GM12878 (cell line): ENCODE results near the gene PEAR1. TPM values are rescaled to one million over a fixed set of nuclear protein-coding genes. Genes with fewer than 3 reads are reported as not detected.

ENCODE experiments used
- ATAC-seq: fragments of 200-7000 bp; cut with Tn5 transposase; 3 replicates; pipeline ENCODE4 v1.9.1; 2020; ENCODE audit warnings: mild to moderate bottlenecking, moderate library complexity
- BruUV-seq: library from RNA; stranded (reverse); fragments of 400-500 nt; replicated peaks from 2 replicates; lab custom pipeline; 2021; lab: Mats Ljungman, UMichigan
- CTCF ChIA-PET: fragments of 300-600 bp; sonication (Branson Sonifier 250); formaldehyde crosslinking; extraction: SDS; loops from one replicate; lab custom pipeline; 2021; ENCODE audit warnings: inconsistent platforms; lab: Yijun Ruan, JAX
- POLR2A ChIA-PET: fragments of 350-600 bp; formaldehyde crosslinking; extraction: SDS; loops from one replicate; lab custom pipeline; 2021; ENCODE audit warnings: inconsistent platforms; lab: Charles Lee
- RAD21 ChIA-PET: fragments of 300-600 bp; sonication (Branson Sonifier 250); formaldehyde crosslinking; loops from one replicate; lab custom pipeline; 2023; ENCODE audit warnings: antibody characterized with exemption; ENCODE audit not compliant: unreplicated experiment; lab: Charles Lee
- SMC1A ChIA-PET: fragments of 300-600 bp; sonication (Branson Sonifier 250); formaldehyde crosslinking; loops from one replicate; lab custom pipeline; 2023; ENCODE audit not compliant: unreplicated experiment, uncharacterized antibody; lab: Charles Lee
- DNase-seq: peaks from one replicate; pipeline ENCODE4 v3.0.0-alpha.2; 2011; ENCODE audit warnings: low read depth, low spot score
- FAIRE-seq: peaks from 3 replicates; lab custom pipeline; 2011; peaks lifted over from hg19 to GRCh38; lab: Jason Lieb, UNC
- H2AFZ ChIP-seq: 2 replicates; pipeline ENCODE4 v1.6.0; 2011; ENCODE audit warnings: low read depth, low read length, control low read depth; ENCODE audit not compliant: control insufficient read depth
- H3K27ac ChIP-seq: 2 replicates; pipeline ENCODE4 v1.5.1; 2011; ENCODE audit warnings: control low read depth; ENCODE audit not compliant: control insufficient read depth, insufficient read depth
- H3K27me3 ChIP-seq, 2 experiments: replicated peaks in 1 of 2; 2 replicates each; pipeline versions ENCODE4 v1.6.0 to v1.6.1; 2011; ENCODE audit warnings: low read length in 1 of 2; ENCODE audit not compliant: control insufficient read depth in 2 of 2, insufficient read depth in 2 of 2
- H3K36me3 ChIP-seq, 2 experiments: 2 replicates each; pipeline ENCODE4 v1.5.1; 2011; ENCODE audit warnings: low read length in 1 of 2; ENCODE audit not compliant: control insufficient read depth in 2 of 2, insufficient read depth in 2 of 2
- H3K4me1 ChIP-seq: 2 replicates; pipeline ENCODE4 v1.6.1; 2011; ENCODE audit warnings: mild to moderate bottlenecking, low read length, moderate library complexity, mixed read lengths; ENCODE audit not compliant: control insufficient read depth, insufficient read depth
- H3K4me2 ChIP-seq: 2 replicates; pipeline ENCODE4 v1.6.0; 2011; ENCODE audit warnings: control low read depth; ENCODE audit not compliant: control insufficient read depth, insufficient read depth
- H3K4me3 ChIP-seq: fragments of 200-600 bp; sonication (generic); 2 replicates; pipeline ENCODE4 v1.5.1; 2016
- H3K79me2 ChIP-seq: 2 replicates; pipeline ENCODE4 v1.6.0; 2011; ENCODE audit warnings: low read length; ENCODE audit not compliant: control insufficient read depth, insufficient read depth
- H3K9ac ChIP-seq: 2 replicates; pipeline ENCODE4 v1.8.0; 2011; ENCODE audit warnings: low read length, control low read depth, mixed read lengths; ENCODE audit not compliant: control insufficient read depth, insufficient read depth
- H3K9me3 ChIP-seq: replicated peaks from 3 replicates; pipeline ENCODE4 v1.5.1; 2011; ENCODE audit warnings: mild to moderate bottlenecking, low read length; ENCODE audit not compliant: control insufficient read depth, insufficient read depth
- H4K20me1 ChIP-seq: 2 replicates; pipeline ENCODE4 v1.6.0; 2011; ENCODE audit not compliant: control insufficient read depth, insufficient read depth
- CEBPZ ChIP-seq: fragments of 150-350 bp; IDR thresholded peaks from 2 replicates; pipeline ENCODE4 v1.6.1; 2016; ENCODE audit warnings: low read depth, low read length
- CTCF ChIP-seq, 3 experiments: IDR thresholded peaks in 2 of 3; conservative IDR thresholded peaks in 1 of 3; 2 replicates each; pipeline ENCODE4 v1.5.1; 2011; ENCODE audit warnings: low read depth in 3 of 3, low read length in 3 of 3, mild to moderate bottlenecking in 3 of 3, control low read depth in 2 of 3, moderate library complexity in 2 of 3, inconsistent platforms in 1 of 3, mixed read lengths in 1 of 3; ENCODE audit not compliant: control insufficient read depth in 2 of 3, insufficient read depth in 1 of 3; ENCODE audit errors: extremely low read depth in 1 of 3
- IKZF2 ChIP-seq, 2 experiments: fragments of 450-650 bp; IDR thresholded peaks; 2 replicates each; pipeline ENCODE4 v1.6.1; 2017; ENCODE audit warnings: mild to moderate bottlenecking in 2 of 2, moderate library complexity in 2 of 2
- JUND ChIP-seq: IDR thresholded peaks from 2 replicates; pipeline ENCODE4 v1.6.1; 2012; ENCODE audit warnings: low read depth, mild to moderate bottlenecking, low read length, improper control_type of control experiment, moderate library complexity
- MLLT1 ChIP-seq: fragments of 450-650 bp; IDR thresholded peaks from 2 replicates; pipeline ENCODE4 v1.6.1; 2016; ENCODE audit warnings: mild to moderate bottlenecking
- NFIC ChIP-seq: IDR thresholded peaks from 2 replicates; pipeline ENCODE4 v1.6.1; 2012; ENCODE audit warnings: low read depth, mild to moderate bottlenecking, inconsistent platforms, low read length, moderate library complexity
- POU2F2 ChIP-seq: IDR thresholded peaks from 3 replicates; pipeline ENCODE4 v1.6.1; 2011; ENCODE audit warnings: low read depth, mild to moderate bottlenecking, low read length, borderline replicate concordance
- RAD21 ChIP-seq: IDR thresholded peaks from 2 replicates; pipeline ENCODE4 v1.6.1; 2011; ENCODE audit warnings: mild to moderate bottlenecking, low read depth, low read length, moderate library complexity; ENCODE audit not compliant: insufficient read depth
- RAD51 ChIP-seq: fragments of 450-650 bp; IDR thresholded peaks from 2 replicates; pipeline ENCODE4 v1.6.1; 2016; ENCODE audit warnings: moderate library complexity, mild to moderate bottlenecking, inconsistent platforms
- RUNX3 ChIP-seq: IDR thresholded peaks from 2 replicates; pipeline ENCODE4 v1.6.1; 2012; ENCODE audit warnings: low read length, inconsistent platforms
- SMARCA5 ChIP-seq: fragments of 450-650 bp; IDR thresholded peaks from 2 replicates; pipeline ENCODE4 v1.6.1; 2017; ENCODE audit warnings: mild to moderate bottlenecking
- SMC3 ChIP-seq: IDR thresholded peaks from 2 replicates; pipeline ENCODE4 v1.6.1; 2011; ENCODE audit warnings: low read length, improper control_type of control experiment, borderline replicate concordance
- STAT3 ChIP-seq: IDR thresholded peaks from 2 replicates; pipeline ENCODE4 v1.6.1; 2011; ENCODE audit warnings: low read depth, low read length, improper control_type of control experiment
- YBX1 ChIP-seq: fragments of 450-650 bp; IDR thresholded peaks from 2 replicates; pipeline ENCODE4 v1.6.1; 2016; ENCODE audit warnings: antibody characterized with exemption
- ZNF207 ChIP-seq: fragments of 450-650 bp; IDR thresholded peaks from 2 replicates; pipeline ENCODE4 v1.6.1; 2014; ENCODE audit warnings: antibody characterized with exemption, mild to moderate bottlenecking, borderline replicate concordance
- WGBS: methylation state at CpG from one replicate; pipeline ENCODE4 v1.1.6; 2016; ENCODE audit warnings: low lambda C conversion rate; ENCODE audit not compliant: insufficient replicate concordance, insufficient coverage; ENCODE audit errors: missing lambda C conversion rate; 5-methylcytosine and 5-hydroxymethylcytosine counted together
- in situ Hi-C: fragments of 300-500 bp; cut with MboI; formaldehyde crosslinking; loops from 9 replicates; pipeline ENCODE4 v1.14.3; 2018; ENCODE audit warnings: mixed read lengths
- intact Hi-C: fragments of 100-400 bp; cut with micrococcal nuclease; formaldehyde crosslinking; loops from one replicate; pipeline ENCODE4 v1.14.2; 2022; ENCODE audit not compliant: unreplicated experiment
- polyA plus RNA-seq, 11 experiments: library from polyadenylated mRNA; depleted of rRNA in 4 of 11; unstranded in 6 of 11; stranded (reverse) in 5 of 11; fragments of >200 nt; fragmentation: Nextera tagmentation in 4 of 11; fragmentation: Illumina TruSeq in 1 of 11; extraction: Ambion mirVana in 4 of 11; extraction: Trizol in 1 of 11; gene quantifications; 1 replicate in 1 of 11; 2 replicates in 10 of 11; pipeline versions ENCODE4 v1.2.1 to v1.2.3, GENCODE V29; 2011 to 2016; ENCODE audit warnings: inconsistent platforms in 2 of 11, missing spikeins in 2 of 11, low read depth in 1 of 11
- total RNA-seq, 4 experiments: library from RNA; depleted of rRNA in 3 of 4; stranded (reverse); fragments of >200 nt in 3 of 4; fragmentation: Illumina TruSeq in 1 of 4; extraction: Trizol in 1 of 4; gene quantifications; 2 replicates each; pipeline versions ENCODE4 v1.2.1 to v1.2.3, GENCODE V29; 2013 to 2021

Gene PEAR1
- total and polyA plus RNA-seq, 10 of the 15 experiments (the other 5 are each of a cell fraction or from before 2014, with no cell fraction given): not detected

- intact Hi-C loops (loop anchor here (1.0 to 2.0 kb wide), 5 partner anchors 31 to 201 kb away; partner anchors contain the start of gene INSRR), in situ Hi-C loops (no loop called here)
- FAIRE-seq (peak; percentile 84), DNase-seq (no peak), ATAC-seq (peak; percentile 74)
- Histone ChIP-seq H3K4me3 (no peak overlapping the region), H4K20me1 (no peaks in the 10 kb centered on the region), H3K4me1 (no peaks in the 10 kb centered on the region), H3K36me3 (no peaks in the 10 kb centered on the region), H3K9me3 (no peaks in the 10 kb centered on the region), H3K27me3 (peaks cover 7 to 11% of the 10 kb centered on the region in 2 experiments), H3K79me2 (no peaks in the 10 kb centered on the region), H3K4me2 (no peak overlapping the region), H3K9ac (no peak overlapping the region), H3K27ac (no peak overlapping the region), H2AFZ (peak overlapping the region; percentile 56)
- SMC1A ChIA-PET: interaction anchor here (0.6 to 5.2 kb wide), 23 partner anchors 13 to 266 kb away, joined by 3 to 50 read pairs (median 4); partner anchors contain the start of genes ISG20L2, METTL25B and NTRK1
- 14% methylated on average over 8 of the region's 8 CpGs for WGBS
- BruUV-seq: no TSS peak
- CTCF ChIA-PET: interaction anchor here (0.6 to 5.7 kb wide), 46 partner anchors 9 to 470 kb away, joined by 3 to 97 read pairs (median 4); partner anchors contain the start of genes CRABP2, HDGF, ISG20L2 and METTL25B
- POLR2A ChIA-PET: interaction anchor here (0.7 kb wide), 2 partner anchors 134 to 156 kb away, joined by 3 to 4 read pairs; no protein-coding TSS in a partner anchor
- RAD21 ChIA-PET: interaction anchor here (0.6 to 7.1 kb wide), 13 partner anchors 29 to 263 kb away, joined by 3 to 46 read pairs (median 4); partner anchors contain the start of genes ISG20L2, METTL25B and NTRK1
- TF ChIP-seq CEBPZ: no peak
- TF ChIP-seq IKZF2 (IDR thresholded peaks at IDR 0.05): no peak
- no peak for TF ChIP-seq SMARCA5
- TF ChIP-seq YBX1: no peak
- TF ChIP-seq RUNX3: no peak
- peak; percentile 76 for TF ChIP-seq RAD51
- TF ChIP-seq JUND: no peak
- no peak for TF ChIP-seq ZNF207
- TF ChIP-seq CTCF (IDR thresholded peaks at IDR 0.05 in 2 of 3, conservative IDR thresholded peaks at IDR 0.05 in 1 of 3; ENCODE audit: control insufficient read depth in 2 of 3, extremely low read depth in 1 of 3, insufficient read depth in 1 of 3, low read depth in 3 of 3, low read length in 3 of 3): peak; percentile 79 to 92 (median 84)
- no peak for TF ChIP-seq MLLT1
- TF ChIP-seq RAD21: peak; percentile 84
- no peak for TF ChIP-seq POU2F2
- TF ChIP-seq NFIC: no peak
- TF ChIP-seq SMC3: peak; percentile 88
- TF ChIP-seq STAT3: no peak
Measured at GRCh38 chr1:156889802-156890580, 3.5 kb upstream of the PEAR1 start.
